H9 (cell line): ENCODE data around the gene AP4B1. TPM values are rescaled to one million over a fixed set of nuclear protein-coding genes. Genes with fewer than 3 reads are reported as not detected.

Experiments used
- DNase-seq: peaks from one replicate; pipeline ENCODE4 v3.0.0-alpha.2; 2017
- H2AFZ ChIP-seq: one replicate; pipeline ENCODE4 v1.6.1; 2013; ENCODE audit warnings: mild to moderate bottlenecking, low read length, control low read depth, moderate library complexity
- H2AK5ac ChIP-seq: 2 replicates; pipeline ENCODE4 v1.6.1; 2013; ENCODE audit warnings: low read length, control low read depth, mixed read lengths; ENCODE audit not compliant: insufficient read length
- H2BK120ac ChIP-seq: one replicate; pipeline ENCODE4 v1.6.1; 2013; ENCODE audit warnings: low read depth, mild to moderate bottlenecking, low read length, control low read depth, inconsistent platforms; ENCODE audit not compliant: poor library complexity, severe bottlenecking
- H2BK12ac ChIP-seq: 2 replicates; pipeline ENCODE4 v1.6.1; 2013; ENCODE audit warnings: low read length, control low read depth, mixed read lengths, low read depth; ENCODE audit not compliant: insufficient read length
- H2BK15ac ChIP-seq: 2 replicates; pipeline ENCODE4 v1.6.1; 2013; ENCODE audit warnings: low read depth, low read length, control low read depth
- H2BK20ac ChIP-seq: one replicate; pipeline ENCODE4 v1.6.1; 2013; ENCODE audit warnings: low read depth, mild to moderate bottlenecking, low read length, control low read depth, inconsistent platforms; ENCODE audit not compliant: poor library complexity, severe bottlenecking
- H2BK5ac ChIP-seq: 2 replicates; pipeline ENCODE4 v1.6.1; 2013; ENCODE audit warnings: low read length, control low read depth, mixed read lengths; ENCODE audit not compliant: insufficient read length
- H3K14ac ChIP-seq: 2 replicates; pipeline ENCODE4 v1.6.1; 2013; ENCODE audit warnings: low read length, control low read depth; ENCODE audit not compliant: insufficient read depth
- H3K18ac ChIP-seq: 2 replicates; pipeline ENCODE4 v1.6.1; 2013; ENCODE audit warnings: low read depth, mild to moderate bottlenecking, mixed read lengths, low read length, control low read depth; ENCODE audit not compliant: insufficient read length
- H3K23ac ChIP-seq: 2 replicates; pipeline ENCODE4 v1.6.1; 2013; ENCODE audit warnings: low read length, control low read depth, mixed read lengths, low read depth; ENCODE audit not compliant: insufficient read length
- H3K23me2 ChIP-seq: 2 replicates; pipeline ENCODE4 v1.6.1; 2013; ENCODE audit warnings: low read depth, mild to moderate bottlenecking, mixed read lengths, low read length, control low read depth; ENCODE audit not compliant: insufficient read length, poor library complexity, severe bottlenecking
- H3K27ac ChIP-seq: 2 replicates; pipeline ENCODE4 v1.5.1; 2013; ENCODE audit warnings: low read length, control low read depth, mixed read lengths, low read depth; ENCODE audit not compliant: insufficient read length
- H3K27me3 ChIP-seq: 2 replicates; pipeline ENCODE4 v1.6.1; 2013; ENCODE audit warnings: low read length, control low read depth, inconsistent platforms; ENCODE audit not compliant: insufficient read depth
- H3K4ac ChIP-seq: 2 replicates; pipeline ENCODE4 v1.6.1; 2013; ENCODE audit warnings: low read depth, mild to moderate bottlenecking, control low read depth, inconsistent platforms, low read length, moderate library complexity
- H3K4me1 ChIP-seq: 2 replicates; pipeline ENCODE4 v1.6.1; 2013; ENCODE audit warnings: low read length, control low read depth, inconsistent platforms; ENCODE audit not compliant: insufficient read depth
- H3K4me2 ChIP-seq: 2 replicates; pipeline ENCODE4 v1.6.1; 2013; ENCODE audit warnings: low read length, control low read depth, mixed read lengths; ENCODE audit not compliant: insufficient read length, insufficient read depth
- H3K56ac ChIP-seq: 2 replicates; pipeline ENCODE4 v1.6.1; 2013; ENCODE audit warnings: low read depth, mild to moderate bottlenecking, mixed read lengths, low read length, control low read depth; ENCODE audit not compliant: insufficient read length
- H3K79me1 ChIP-seq: 2 replicates; pipeline ENCODE4 v1.6.1; 2013; ENCODE audit warnings: low read depth, mild to moderate bottlenecking, moderate library complexity, low read length, control low read depth, inconsistent platforms; ENCODE audit not compliant: insufficient read depth, poor library complexity, severe bottlenecking
- H3K79me2 ChIP-seq: 2 replicates; pipeline ENCODE4 v1.6.1; 2013; ENCODE audit warnings: low read length, control low read depth, inconsistent platforms; ENCODE audit not compliant: insufficient read depth
- H3K9ac ChIP-seq: 2 replicates; pipeline ENCODE4 v1.6.1; 2013; ENCODE audit warnings: low read length, control low read depth, mixed read lengths; ENCODE audit not compliant: insufficient read length; ENCODE audit errors: extremely low read depth
- H3K9me3 ChIP-seq: one replicate; pipeline ENCODE4 v1.6.1; 2013; ENCODE audit warnings: low read depth, low read length, inconsistent platforms; ENCODE audit not compliant: control insufficient read depth
- H3T11ph ChIP-seq: one replicate; pipeline ENCODE4 v1.6.1; 2013; ENCODE audit warnings: mild to moderate bottlenecking, low read length, control low read depth, inconsistent platforms
- H4K20me1 ChIP-seq: one replicate; pipeline ENCODE4 v1.6.1; 2013; ENCODE audit not compliant: control insufficient read depth, insufficient read length, insufficient read depth
- H4K5ac ChIP-seq: 2 replicates; pipeline ENCODE4 v1.6.1; 2013; ENCODE audit warnings: low read depth, mild to moderate bottlenecking, mixed read lengths, low read length, control low read depth; ENCODE audit not compliant: insufficient read length
- H4K8ac ChIP-seq: replicated peaks from 2 replicates; pipeline ENCODE4 v1.6.1; 2013; ENCODE audit warnings: low read length, control low read depth, mixed read lengths, low read depth; ENCODE audit not compliant: insufficient read length
- H4K91ac ChIP-seq: 2 replicates; pipeline ENCODE4 v1.6.1; 2013; ENCODE audit warnings: low read depth, mild to moderate bottlenecking, moderate library complexity, mixed read lengths, low read length, control low read depth; ENCODE audit not compliant: insufficient read length
- H3K27ac Mint-ChIP-seq, 3 experiments: 2 replicates in 2 of 3; 3 replicates in 1 of 3; pipeline ENCODE4 v1.8.0; 2020 to 2021; ENCODE audit warnings: mixed read lengths in 3 of 3, mild to moderate bottlenecking in 1 of 3, moderate library complexity in 1 of 3
- H3K27me3 Mint-ChIP-seq: 2 replicates; pipeline ENCODE4 v1.8.0; 2021; ENCODE audit warnings: low read depth, mild to moderate bottlenecking, moderate library complexity, mixed read lengths
- H3K36me3 Mint-ChIP-seq, 3 experiments: 2 replicates in 2 of 3; 3 replicates in 1 of 3; pipeline ENCODE4 v1.8.0; 2020 to 2021; ENCODE audit warnings: low read depth in 3 of 3, mixed read lengths in 3 of 3; ENCODE audit not compliant: insufficient read depth in 1 of 3
- H3K4me1 Mint-ChIP-seq, 2 experiments: 2 replicates each; pipeline ENCODE4 v1.8.0; 2020; ENCODE audit warnings: mixed read lengths in 2 of 2
- H3K4me3 Mint-ChIP-seq, 2 experiments: 2 replicates in 1 of 2; 3 replicates in 1 of 2; pipeline ENCODE4 v1.8.0; 2020 to 2021; ENCODE audit warnings: mild to moderate bottlenecking in 2 of 2, mixed read lengths in 2 of 2, moderate library complexity in 1 of 2
- H3K9me3 Mint-ChIP-seq, 2 experiments: 2 replicates in 1 of 2; 3 replicates in 1 of 2; pipeline ENCODE4 v1.8.0; 2020; ENCODE audit warnings: mild to moderate bottlenecking in 2 of 2, mixed read lengths in 2 of 2, moderate library complexity in 1 of 2
- CTCF ChIP-seq: fragments of 200-600 bp; sonication (generic); conservative IDR thresholded peaks from 3 replicates; pipeline ENCODE4 v1.8.0; 2021; ENCODE audit warnings: antibody characterized with exemption, mild to moderate bottlenecking
- WGBS: extraction: QIAGEN DNeasy Blood & Tissue Kit; methylation state at CpG from one replicate; pipeline ENCODE4 v1.1.7; 2013; ENCODE audit warnings: missing lambda C conversion rate, low lambda C conversion rate, mixed read lengths; ENCODE audit not compliant: insufficient read length; ENCODE audit errors: extremely low coverage; 5-methylcytosine and 5-hydroxymethylcytosine counted together
- total RNA-seq: library from RNA; stranded (reverse); gene quantifications from 2 replicates; pipeline ENCODE4 v1.2.1, GENCODE V29; 2021

Gene AP4B1
- total RNA-seq, 1 experiment from 2014 or later, result 19.3 TPM

GRCh38 chr1:113941245-113941559 is 36.6 kb upstream of the AP4B1 start:
- H3K4me1 Mint-ChIP-seq, result peaks cover 14 to 18% of the 10 kb centered on the region in 2 experiments
- no peaks in the 10 kb centered on the region for H4K20me1 ChIP-seq
- H3K4ac ChIP-seq, result no peak overlapping the region
- no peak overlapping the region for H2BK15ac ChIP-seq
- H3T11ph ChIP-seq, result no peak overlapping the region
- no peak overlapping the region for H3K27ac ChIP-seq
- no peak overlapping the region for H2BK12ac ChIP-seq
- H3K27ac Mint-ChIP-seq, result no peak overlapping the region
- H3K23ac ChIP-seq, result no peak overlapping the region
- peaks cover 9% of the 10 kb centered on the region; the same call in 1 of the 2 replicates for H3K79me2 ChIP-seq
- H2BK20ac ChIP-seq, result no peak overlapping the region
- H3K9ac ChIP-seq, result no peak overlapping the region
- TF ChIP-seq CTCF, result no peak
- no peak overlapping the region for H2AK5ac ChIP-seq
- H4K91ac ChIP-seq, result no peak overlapping the region
- H2BK120ac ChIP-seq, result no peak overlapping the region
- no peak overlapping the region for H2AFZ ChIP-seq
- no peaks in the 10 kb centered on the region for H3K23me2 ChIP-seq
- no peaks in the 10 kb centered on the region for H3K27me3 ChIP-seq
- no peak overlapping the region for H3K56ac ChIP-seq
- no peak overlapping the region for H3K18ac ChIP-seq
- no peaks in the 10 kb centered on the region for H3K27me3 Mint-ChIP-seq
- H4K8ac ChIP-seq, result no peak overlapping the region
- no peaks in the 10 kb centered on the region for H3K4me1 ChIP-seq
- H4K5ac ChIP-seq, result no peak overlapping the region
- no peak overlapping the region for H3K4me3 Mint-ChIP-seq
- H3K14ac ChIP-seq, result no peak overlapping the region
- no peak overlapping the region for H3K4me2 ChIP-seq
- no peak overlapping the region for H2BK5ac ChIP-seq
- H3K9me3 ChIP-seq, result no peaks in the 10 kb centered on the region
- WGBS, result no CpG with 5 or more reads among the region's 7 CpGs
- no peak for DNase-seq
- H3K9me3 Mint-ChIP-seq, result no peaks in the 10 kb centered on the region
- H3K36me3 Mint-ChIP-seq, result peaks cover 16 to 34% (median 21%) of the 10 kb centered on the region in 3 experiments; a peak in 6 of 7 replicates
- H3K79me1 ChIP-seq, result no peaks in the 10 kb centered on the region
